CD1c-positive myeloid dendritic cell (primary cell): Measurements from ENCODE around the gene PCGF2.

Experiments used
- DNase-seq: peaks from one replicate; pipeline ENCODE4 v3.0.0-alpha.2; 2016; ENCODE audit errors: extremely low spot score

PCGF2 gene

GRCh38 chr17:38719289-38719942 is 28.7 kb downstream of the PCGF2 start:
- DNase-seq, result no peak

- DNase-seq, result no peak
Observed at GRCh38 chr17:38717139-38717745, 30.9 kb downstream of the PCGF2 start.

GRCh38 chr17:38716368-38717005 is 31.6 kb downstream of the PCGF2 start:
- DNase-seq, result no peak

- no peak for DNase-seq
Observed at GRCh38 chr17:38715216-38715943, 32.8 kb downstream of the PCGF2 start.

- no peak for DNase-seq
Observed at GRCh38 chr17:38713456-38714075, 34.6 kb downstream of the PCGF2 start.

GRCh38 chr17:38712593-38712992 is 35.5 kb downstream of the PCGF2 start:
- no peak for DNase-seq

- no peak for DNase-seq
Observed at GRCh38 chr17:38711792-38712571, 36.2 kb downstream of the PCGF2 start.

- DNase-seq, result no peak
Observed at GRCh38 chr17:38710985-38711384, 37.2 kb downstream of the PCGF2 start.

GRCh38 chr17:38710604-38710962 is 37.6 kb downstream of the PCGF2 start:
- no peak for DNase-seq

- no peak for DNase-seq
Observed at GRCh38 chr17:38709864-38710603, 38.1 kb downstream of the PCGF2 start.

GRCh38 chr17:38709104-38709820 is 38.9 kb downstream of the PCGF2 start:
- no peak for DNase-seq

- no peak for DNase-seq
Observed at GRCh38 chr17:38707678-38708351, 40.3 kb downstream of the PCGF2 start.

GRCh38 chr17:38706505-38707216 is 41.5 kb downstream of the PCGF2 start:
- peak; percentile 62 for DNase-seq

- DNase-seq, result peak; percentile 26
Observed at GRCh38 chr17:38705803-38706504, 42.2 kb downstream of the PCGF2 start.

- no peak for DNase-seq
Observed at GRCh38 chr17:38705523-38705802, 42.7 kb downstream of the PCGF2 start.

- peak; percentile 85 for DNase-seq
Observed at GRCh38 chr17:38704606-38705522, 43.3 kb downstream of the PCGF2 start, which contains the start of gene MLLT6. MLLT6 (plus strand) TSS chr17:38705273; CDS start chr17:38705633, 360 bp downstream.
